H1 (cell line): ENCODE results near the gene ACACB. TPM values are rescaled to one million over a fixed set of nuclear protein-coding genes. Genes with fewer than 3 reads are reported as not detected.

Experiments
- CTCF ChIA-PET: fragments of 300-600 bp; sonication (Branson Sonifier 250); formaldehyde crosslinking; loops from one replicate; lab custom pipeline; 2021; ENCODE audit not compliant: partially characterized antibody; lab: Charles Lee
- POLR2A ChIA-PET: fragments of 300-600 bp; sonication (Branson Sonifier 250); formaldehyde crosslinking; loops from one replicate; lab custom pipeline; 2021; ENCODE audit warnings: inconsistent platforms; ENCODE audit not compliant: partially characterized antibody; lab: Charles Lee
- DNase-seq, 2 experiments: peaks; one replicate each; pipeline versions ENCODE4 v3.0.0 to v3.0.0-alpha.2; 2010 to 2022; ENCODE audit warnings: low spot score in 2 of 2, low read depth in 1 of 2, mixed read lengths in 1 of 2
- FAIRE-seq: peaks from 2 replicates; lab custom pipeline; 2011; peaks lifted over from hg19 to GRCh38; lab: Jason Lieb, UNC
- H2AFZ ChIP-seq: 2 replicates; pipeline ENCODE4 v1.8.1; 2012; ENCODE audit warnings: low read length, inconsistent platforms
- H2AK5ac ChIP-seq: 2 replicates; pipeline ENCODE4 v1.6.1; 2013; ENCODE audit warnings: low read depth, low read length
- H2BK120ac ChIP-seq: replicated peaks from 2 replicates; pipeline ENCODE3; 2013; ENCODE audit warnings: low read depth, low read length, inconsistent platforms
- H2BK12ac ChIP-seq: 2 replicates; pipeline ENCODE4 v1.6.1; 2013; ENCODE audit warnings: low read depth, low read length
- H2BK15ac ChIP-seq: 2 replicates; pipeline ENCODE4 v1.6.1; 2013; ENCODE audit warnings: low read length
- H2BK20ac ChIP-seq: 2 replicates; pipeline ENCODE4 v1.6.1; 2013; ENCODE audit warnings: low read length
- H2BK5ac ChIP-seq: 2 replicates; pipeline ENCODE4 v1.6.1; 2013; ENCODE audit warnings: low read depth, low read length
- H3K14ac ChIP-seq: 2 replicates; pipeline ENCODE4 v1.6.1; 2013; ENCODE audit warnings: inconsistent platforms; ENCODE audit not compliant: insufficient read length
- H3K18ac ChIP-seq: 2 replicates; pipeline ENCODE4 v1.6.1; 2013; ENCODE audit warnings: low read length; ENCODE audit errors: extremely low read depth
- H3K23ac ChIP-seq: 2 replicates; pipeline ENCODE4 v1.6.1; 2013; ENCODE audit warnings: inconsistent platforms; ENCODE audit not compliant: insufficient read length
- H3K23me2 ChIP-seq: 2 replicates; pipeline ENCODE4 v1.6.1; 2013; ENCODE audit warnings: low read depth, low read length
- H3K27ac ChIP-seq: 2 replicates; pipeline ENCODE4 v1.6.1; 2011; ENCODE audit warnings: low read depth, low read length, inconsistent platforms
- H3K27me3 ChIP-seq, 4 experiments: replicated peaks in 1 of 4; 1 replicate in 1 of 4; 2 replicates in 3 of 4; pipeline versions ENCODE4 v1.6.1 to v1.8.1; 2011 to 2013; ENCODE audit warnings: low read length in 3 of 4, mild to moderate bottlenecking in 3 of 4, inconsistent platforms in 2 of 4, mixed read lengths in 2 of 4, moderate library complexity in 1 of 4; ENCODE audit not compliant: control insufficient read depth in 3 of 4, insufficient read depth in 3 of 4; ENCODE audit errors: extremely low read depth in 1 of 4
- H3K36me3 ChIP-seq, 4 experiments: 2 replicates each; pipeline versions ENCODE4 v1.6.1 to v1.8.1; 2011 to 2013; ENCODE audit warnings: mild to moderate bottlenecking in 4 of 4, low read length in 3 of 4, moderate library complexity in 2 of 4, control low read depth in 1 of 4, inconsistent platforms in 1 of 4; ENCODE audit not compliant: insufficient read depth in 4 of 4, control insufficient read depth in 2 of 4
- H3K4ac ChIP-seq: replicated peaks from 2 replicates; pipeline ENCODE3; 2013; ENCODE audit warnings: low read length, low read depth, mixed read lengths, inconsistent platforms; ENCODE audit not compliant: insufficient read length
- H3K4me1 ChIP-seq, 4 experiments: replicated peaks in 1 of 4; 1 replicate in 1 of 4; 2 replicates in 3 of 4; pipeline versions ENCODE4 v1.6.1 to v1.8.1; 2011 to 2013; ENCODE audit warnings: low read length in 3 of 4, inconsistent platforms in 2 of 4, mixed read lengths in 1 of 4; ENCODE audit not compliant: insufficient read depth in 4 of 4, control insufficient read depth in 3 of 4
- H3K4me2 ChIP-seq, 2 experiments: 2 replicates each; pipeline versions ENCODE4 v1.6.1 to v1.8.1; 2011 to 2013; ENCODE audit warnings: low read depth in 2 of 2, low read length in 2 of 2, control low read depth in 1 of 2, inconsistent platforms in 1 of 2, mild to moderate bottlenecking in 1 of 2; ENCODE audit not compliant: insufficient read depth in 1 of 2
- H3K4me3 ChIP-seq, 4 experiments: fragments of 200-600, 300-600 bp in 1 of 4; sonication (generic), shearing (Covaris generic), sonication (Bioruptor Twin) in 1 of 4; 2 replicates each; pipeline versions ENCODE4 v1.5.1 to v1.8.1; 2011 to 2016; ENCODE audit warnings: low read length in 4 of 4, low read depth in 3 of 4, control low read depth in 2 of 4, inconsistent platforms in 2 of 4, mild to moderate bottlenecking in 2 of 4, mixed read lengths in 1 of 4, moderate library complexity in 1 of 4; ENCODE audit not compliant: insufficient read depth in 2 of 4; ENCODE audit errors: extremely low read depth in 1 of 4
- H3K56ac ChIP-seq: replicated peaks from 2 replicates; pipeline ENCODE3; 2013; ENCODE audit warnings: low read depth, mild to moderate bottlenecking, mixed read lengths, low read length, inconsistent platforms; ENCODE audit not compliant: insufficient read length
- H3K79me1 ChIP-seq: 2 replicates; pipeline ENCODE4 v1.6.1; 2013; ENCODE audit warnings: low read depth, low read length, control low read depth
- H3K79me2 ChIP-seq, 2 experiments: 2 replicates each; pipeline versions ENCODE4 v1.6.1 to v1.8.1; 2012 to 2013; ENCODE audit warnings: low read length in 2 of 2, mild to moderate bottlenecking in 2 of 2, inconsistent platforms in 1 of 2; ENCODE audit not compliant: insufficient read depth in 2 of 2, control insufficient read depth in 1 of 2
- H3K9ac ChIP-seq, 4 experiments: replicated peaks in 1 of 4; 1 replicate in 1 of 4; 2 replicates in 3 of 4; pipeline versions ENCODE4 v1.6.1 to v1.8.1; 2011 to 2013; ENCODE audit warnings: low read depth in 3 of 4, low read length in 3 of 4, control low read depth in 2 of 4, mild to moderate bottlenecking in 2 of 4, moderate library complexity in 2 of 4, inconsistent platforms in 1 of 4; ENCODE audit errors: extremely low read depth in 1 of 4
- H3K9me3 ChIP-seq, 2 experiments: 2 replicates each; pipeline versions ENCODE4 v1.6.1 to v1.8.1; 2012 to 2013; ENCODE audit warnings: mild to moderate bottlenecking in 2 of 2, moderate library complexity in 2 of 2, control low read depth in 1 of 2, inconsistent platforms in 1 of 2, low read depth in 1 of 2, low read length in 1 of 2, mixed read lengths in 1 of 2; ENCODE audit not compliant: insufficient read depth in 2 of 2
- H4K20me1 ChIP-seq, 2 experiments: replicated peaks in 1 of 2; 2 replicates each; pipeline versions ENCODE3 to v1.8.1; 2011 to 2013; ENCODE audit warnings: inconsistent platforms in 2 of 2, low read length in 2 of 2, mild to moderate bottlenecking in 1 of 2; ENCODE audit not compliant: insufficient read depth in 2 of 2, control insufficient read depth in 1 of 2
- H4K5ac ChIP-seq: 2 replicates; pipeline ENCODE4 v1.6.1; 2013; ENCODE audit warnings: low read length, low read depth, mixed read lengths, inconsistent platforms; ENCODE audit not compliant: insufficient read length
- H4K8ac ChIP-seq: 2 replicates; pipeline ENCODE4 v1.8.0; 2013; ENCODE audit warnings: mild to moderate bottlenecking, moderate library complexity, low read length, inconsistent platforms; ENCODE audit not compliant: insufficient read depth; ENCODE audit errors: extremely low read depth
- H4K91ac ChIP-seq: replicated peaks from 2 replicates; pipeline ENCODE3; 2013; ENCODE audit warnings: low read length, mixed read lengths, inconsistent platforms; ENCODE audit not compliant: insufficient read length
- CBX8 ChIP-seq: fragments of 300-800, 300-1000 bp; sonication (generic); IDR thresholded peaks from 2 replicates; pipeline ENCODE4 v1.7.1; 2016; ENCODE audit warnings: low read depth, low read length, borderline replicate concordance
- KDM1A ChIP-seq: fragments of 200-600, 300-600 bp; sonication (generic); IDR thresholded peaks from 2 replicates; pipeline ENCODE4 v1.7.1; 2016; ENCODE audit warnings: mild to moderate bottlenecking, low read length, borderline replicate concordance
- WGBS, 2 experiments: shearing (Covaris generic) in 1 of 2; methylation state at CpG; one replicate each; pipeline versions ENCODE4 v1.1.6 to v1.1.7; 2013 to 2015; ENCODE audit warnings: low lambda C conversion rate in 2 of 2, mixed read lengths in 2 of 2, inconsistent platforms in 1 of 2, low coverage in 1 of 2, missing lambda C conversion rate in 1 of 2; ENCODE audit not compliant: insufficient replicate concordance in 2 of 2, insufficient coverage in 1 of 2, insufficient read length in 1 of 2; ENCODE audit errors: extremely low coverage in 1 of 2, missing lambda C conversion rate in 1 of 2; 5-methylcytosine and 5-hydroxymethylcytosine counted together
- polyA plus RNA-seq, 7 experiments: library from polyadenylated mRNA; depleted of rRNA in 3 of 7; stranded (reverse) in 5 of 7; unstranded in 2 of 7; fragments of >200 nt in 5 of 7; fragments of 200-250 nt in 2 of 7; gene quantifications; 1 replicate in 5 of 7; 2 replicates in 1 of 7; 4 replicates in 1 of 7; pipeline versions ENCODE4 v1.2.1 to v1.2.3, GENCODE V29; 2011 to 2013; ENCODE audit warnings: missing spikeins in 2 of 7, mixed read lengths in 2 of 7
- total RNA-seq: library from RNA; stranded (reverse); fragmentation: NEBNext Ultra II Directional; extraction: Animal tissue kit (Norgen Biotek cat#: 25700); gene quantifications from 2 replicates; pipeline ENCODE4 v1.2.1, GENCODE V29; 2021

The ACACB gene
- total and polyA plus RNA-seq, 2 of the 8 experiments (the other 6 are each of a cell fraction or from before 2014, with no cell fraction given): 5.8 to 15.3 TPM

- no peaks in the 10 kb centered on the region for H3K79me1 ChIP-seq
- no peaks in the 10 kb centered on the region for H3K36me3 ChIP-seq
- H4K8ac ChIP-seq: no peak overlapping the region
- H3K56ac ChIP-seq: no peak overlapping the region
- no peak overlapping the region for H3K4ac ChIP-seq
- FAIRE-seq (no peak), DNase-seq (no peak)
- H3K9ac ChIP-seq: no peak overlapping the region
- WGBS, 2 experiments: 95% methylated on average over 5 of the region's 5 CpGs; no CpG with 5 or more reads in 1 of the 2 experiments
- H3K23ac ChIP-seq: no peak overlapping the region
- peaks cover 0 to 5% of the 10 kb centered on the region in 2 experiments; a peak in 1 of 4 replicates for H3K79me2 ChIP-seq
- no peak overlapping the region for H2BK120ac ChIP-seq
- no peak overlapping the region for H3K14ac ChIP-seq
- H2BK5ac ChIP-seq: no peak overlapping the region
- ChIA-PET CTCF (interaction anchor here (0.9 kb wide), 1 partner anchor 22 kb away, joined by 3 read pairs; no protein-coding TSS in a partner anchor), POLR2A (no interaction called here)
- H4K91ac ChIP-seq: no peak overlapping the region
- H3K18ac ChIP-seq: no peak overlapping the region
- H3K4me1 ChIP-seq: peaks cover 0 to 3% (median 3%) of the 10 kb centered on the region in 4 experiments; a peak in 3 of 7 replicates
- no peak overlapping the region for H4K5ac ChIP-seq
- H3K27ac ChIP-seq: no peak overlapping the region
- H3K4me2 ChIP-seq: no peak overlapping the region; a peak in 1 of 4 replicates
- no peak overlapping the region for H2BK12ac ChIP-seq
- H2AFZ ChIP-seq: no peak overlapping the region
- H2BK15ac ChIP-seq: no peak overlapping the region
- TF ChIP-seq CBX8 (no peak), KDM1A (0 out of 2 replicates have a peak, but pooled peaks have one; percentile 42)
- H4K20me1 ChIP-seq: peaks cover 0 to 1% of the 10 kb centered on the region in 2 experiments
- H3K9me3 ChIP-seq: no peaks in the 10 kb centered on the region
- H2BK20ac ChIP-seq: no peak overlapping the region
- H3K4me3 ChIP-seq: no peak overlapping the region
- H2AK5ac ChIP-seq: no peak overlapping the region
- peaks cover 7% of the 10 kb centered on the region for H3K23me2 ChIP-seq
- no peaks in the 10 kb centered on the region; a peak in 2 of 7 replicates for H3K27me3 ChIP-seq
Observed at GRCh38 chr12:109156036-109156435, 39.6 kb downstream of the ACACB start.
